Measurements from ENCODE around the gene OSBPL2. TPM values are rescaled to one million over a fixed set of nuclear protein-coding genes. Genes with fewer than 3 reads are reported as not detected.

The OSBPL2 gene
- total RNA-seq, 2 experiments from 2014 or later: 17.2 to 40.0 TPM

GRCh38 chr20:62286493-62287064, 48.3 kb downstream of the OSBPL2 start:
- TF ChIP-seq EZH2phosphoT487 (IDR thresholded peaks at IDR 0.05; ENCODE audit: borderline replicate concordance, low read depth, low read length) (no peak), CTCF (conservative IDR thresholded peaks at IDR 0.05; ENCODE audit: low read length) (no peak)
- H3K4me1 ChIP-seq (ENCODE audit: insufficient read depth, low read length, poor library complexity, severe bottlenecking): no peaks in the 10 kb centered on the region
- no peak overlapping the region for H3K4me3 ChIP-seq (ENCODE audit: low read depth, low read length, poor library complexity, severe bottlenecking)
- no peak for DNase-seq (ENCODE audit: low spot score)
- BruUV-seq (replicated peaks): no TSS peak
- H3K4me2 ChIP-seq (ENCODE audit: low read length): no peak overlapping the region
- CTCF ChIA-PET (ENCODE audit: unreplicated experiment): no interaction called here
- no peak overlapping the region for H3K27ac ChIP-seq (ENCODE audit: low read depth, low read length, poor library complexity, severe bottlenecking)
- H3K9me2 ChIP-seq (ENCODE audit: insufficient read depth, low read length): no peaks in the 10 kb centered on the region
- no peak overlapping the region for H2AFZ ChIP-seq (ENCODE audit: low read length)
- no peaks in the 10 kb centered on the region for H3K79me2 ChIP-seq (ENCODE audit: insufficient read depth, low read depth, low read length)
- no peaks in the 10 kb centered on the region for H4K20me1 ChIP-seq (ENCODE audit: insufficient read depth, low read length)
- H3K9me3 ChIP-seq (ENCODE audit: low read length): no peaks in the 10 kb centered on the region
- intact Hi-C loops (cut with micrococcal nuclease; ENCODE audit: unreplicated experiment): no loop called here
- peaks cover 3% of the 10 kb centered on the region; the same call in 1 of the 2 replicates for H3K36me3 ChIP-seq (ENCODE audit: insufficient read depth, low read length)
- POLR2A ChIA-PET: no interaction called here

GRCh38 chr20:62287129-62287528, 48.8 kb downstream of the OSBPL2 start:
- DNase-seq (ENCODE audit: low spot score): no peak
- Histone ChIP-seq H2AFZ (ENCODE audit: low read length) (no peak overlapping the region), H3K4me1 (ENCODE audit: insufficient read depth, low read length, poor library complexity, severe bottlenecking) (no peaks in the 10 kb centered on the region), H3K36me3 (ENCODE audit: insufficient read depth, low read length) (no peaks in the 10 kb centered on the region; the same call in 1 of the 2 replicates), H3K4me2 (ENCODE audit: low read length) (no peak overlapping the region), H3K27ac (ENCODE audit: low read depth, low read length, poor library complexity, severe bottlenecking) (no peak overlapping the region), H3K4me3 (ENCODE audit: low read depth, low read length, poor library complexity, severe bottlenecking) (no peak overlapping the region), H3K79me2 (ENCODE audit: insufficient read depth, low read depth, low read length) (no peaks in the 10 kb centered on the region), H3K9me2 (ENCODE audit: insufficient read depth, low read length) (no peaks in the 10 kb centered on the region), H4K20me1 (ENCODE audit: insufficient read depth, low read length) (no peaks in the 10 kb centered on the region), H3K9me3 (ENCODE audit: low read length) (no peaks in the 10 kb centered on the region)
- no TSS peak for BruUV-seq (replicated peaks)
- TF ChIP-seq EZH2phosphoT487 (IDR thresholded peaks at IDR 0.05; ENCODE audit: borderline replicate concordance, low read depth, low read length): no peak
- TF ChIP-seq CTCF (conservative IDR thresholded peaks at IDR 0.05; ENCODE audit: low read length): no peak
- ChIA-PET POLR2A (no interaction called here), CTCF (ENCODE audit: unreplicated experiment) (no interaction called here)
- intact Hi-C loops (cut with micrococcal nuclease; ENCODE audit: unreplicated experiment): no loop called here

DNA sequence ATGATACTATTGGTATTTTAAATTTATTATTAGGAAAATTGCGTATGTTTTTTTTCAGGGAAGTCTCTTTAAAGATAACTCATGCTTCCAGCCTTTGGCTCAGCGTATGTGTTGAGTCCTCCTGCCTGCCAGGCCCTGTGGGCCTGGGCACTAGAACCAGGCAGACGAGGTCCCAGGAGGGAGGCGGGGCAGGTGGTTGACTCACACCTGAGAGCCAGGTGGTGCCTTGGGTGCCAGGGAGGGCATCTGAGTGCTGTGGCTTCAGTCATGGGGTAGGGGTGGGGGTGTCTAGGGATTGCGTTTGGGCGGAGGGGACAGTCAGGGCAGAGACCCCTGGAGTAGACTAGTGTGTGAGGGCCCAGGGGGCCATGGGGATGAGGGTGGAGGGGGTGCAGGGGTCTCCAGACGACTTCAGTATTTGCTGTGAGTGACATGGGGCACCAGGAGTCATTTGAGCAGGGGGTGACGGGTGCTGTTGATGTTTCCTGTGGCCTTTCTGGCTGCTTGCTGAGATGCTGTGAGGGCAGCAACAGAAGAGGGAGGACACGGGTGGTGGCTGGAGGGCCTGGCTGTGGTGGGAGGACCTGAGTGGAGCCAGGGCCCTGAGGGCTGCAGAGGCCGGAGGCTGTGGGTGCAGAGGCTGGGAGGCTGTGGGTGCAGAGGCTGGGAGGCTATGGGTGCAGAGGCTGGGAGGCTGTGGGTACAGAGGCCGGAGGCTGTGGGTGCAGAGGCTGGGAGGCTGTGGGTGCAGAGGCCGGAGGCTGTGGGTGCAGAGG, 49.6 kb downstream of the OSBPL2 start:
- TF ChIP-seq CTCF (conservative IDR thresholded peaks at IDR 0.05; ENCODE audit: low read length) (no peak), EZH2phosphoT487 (IDR thresholded peaks at IDR 0.05; ENCODE audit: borderline replicate concordance, low read depth, low read length) (no peak)
- Histone ChIP-seq H4K20me1 (ENCODE audit: insufficient read depth, low read length) (no peaks in the 10 kb centered on the region), H3K9me2 (ENCODE audit: insufficient read depth, low read length) (no peaks in the 10 kb centered on the region), H3K9me3 (ENCODE audit: low read length) (no peaks in the 10 kb centered on the region), H3K4me3 (ENCODE audit: low read depth, low read length, poor library complexity, severe bottlenecking) (no peak overlapping the region), H2AFZ (ENCODE audit: low read length) (no peak overlapping the region), H3K27ac (ENCODE audit: low read depth, low read length, poor library complexity, severe bottlenecking) (no peak overlapping the region), H3K36me3 (ENCODE audit: insufficient read depth, low read length) (no peaks in the 10 kb centered on the region; the same call in 1 of the 2 replicates), H3K79me2 (ENCODE audit: insufficient read depth, low read depth, low read length) (no peaks in the 10 kb centered on the region), H3K4me2 (ENCODE audit: low read length) (no peak overlapping the region), H3K4me1 (ENCODE audit: insufficient read depth, low read length, poor library complexity, severe bottlenecking) (no peaks in the 10 kb centered on the region)
- DNase-seq (ENCODE audit: low spot score): no peak
- ChIA-PET POLR2A (no interaction called here), CTCF (ENCODE audit: unreplicated experiment) (no interaction called here)
- intact Hi-C loops (cut with micrococcal nuclease; ENCODE audit: unreplicated experiment): no loop called here
- no TSS peak for BruUV-seq (replicated peaks)

Data from OCI-LY7 (cell line).